ENCODE results near the gene MPZL1. TPM values are rescaled to one million over a fixed set of nuclear protein-coding genes. Genes with fewer than 3 reads are reported as not detected.

The MPZL1 gene
- total and polyA plus RNA-seq, 12 donors = 12.1 to 101 (median 62.8) TPM

DNA sequence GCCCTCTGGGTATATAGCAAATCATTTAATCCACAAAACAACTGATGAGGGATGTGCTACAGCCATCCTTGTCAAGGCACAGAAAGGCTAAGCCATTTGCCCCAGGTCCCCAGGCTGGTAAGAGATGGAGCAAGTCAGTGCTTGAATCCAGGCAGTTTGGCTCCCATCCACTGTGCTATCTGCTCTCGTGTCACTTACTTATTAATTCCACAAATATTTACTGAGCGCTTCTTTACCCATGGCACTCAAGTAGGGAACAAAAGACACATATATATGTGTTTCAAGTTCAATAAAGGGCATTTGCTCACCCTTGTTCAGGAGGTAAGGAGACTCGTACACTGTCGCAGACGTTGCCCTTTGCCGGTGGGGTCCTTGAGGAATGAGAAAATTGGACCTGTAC lies 38.6 kb upstream of the MPZL1 start:
- Histone ChIP-seq H3K27me3 (no peaks in the 10 kb centered on the region), H3K4me1 (replicated peaks in 1 of 2) (peaks cover 15 to 32% of the 10 kb centered on the region in 2 donors), H3K9me3 (replicated peaks in 1 of 3) (no peaks in the 10 kb centered on the region), H3K4me3 (no peak overlapping the region), H3K27ac (no peak overlapping the region), H3K36me3 (replicated peaks in 1 of 2) (no peaks in the 10 kb centered on the region)
- intact Hi-C loops (cut with DNase I) = loop anchor here in 1 of 2 donors (5.0 kb wide), 1 partner anchor 86 kb away; no protein-coding TSS in a partner anchor
- DNase-seq = no peak
- TF ChIP-seq POLR2A (IDR thresholded peaks at IDR 0.05) (no peak), CTCF (IDR thresholded peaks at IDR 0.05) (no peak)
- 76 to 86% (median 84%) methylated on average over 6 of the region's 6 CpGs for WGBS, 4 donors

GRCh38 chr1:167683641-167684502 lies 37.9 kb upstream of the MPZL1 start:
- 78 to 86% (median 84%) methylated on average over 5 to 15 of the region's 15 CpGs for WGBS, 4 donors
- Histone ChIP-seq H3K27me3 (no peaks in the 10 kb centered on the region), H3K27ac (peak overlapping the region in 1 of 5 donors; percentile 4), H3K36me3 (replicated peaks in 1 of 2) (no peaks in the 10 kb centered on the region), H3K9me3 (replicated peaks in 1 of 3) (no peaks in the 10 kb centered on the region), H3K4me3 (no peak overlapping the region), H3K4me1 (replicated peaks in 1 of 2) (peaks cover 15 to 34% of the 10 kb centered on the region in 2 donors)
- no peak for DNase-seq
- no peak for TF ChIP-seq POLR2A (IDR thresholded peaks at IDR 0.05)
- no peak for TF ChIP-seq CTCF (IDR thresholded peaks at IDR 0.05)
- intact Hi-C loops (cut with DNase I) = loop anchor here in 1 of 2 donors (5.0 kb wide), 1 partner anchor 87 kb away; no protein-coding TSS in a partner anchor

DNA sequence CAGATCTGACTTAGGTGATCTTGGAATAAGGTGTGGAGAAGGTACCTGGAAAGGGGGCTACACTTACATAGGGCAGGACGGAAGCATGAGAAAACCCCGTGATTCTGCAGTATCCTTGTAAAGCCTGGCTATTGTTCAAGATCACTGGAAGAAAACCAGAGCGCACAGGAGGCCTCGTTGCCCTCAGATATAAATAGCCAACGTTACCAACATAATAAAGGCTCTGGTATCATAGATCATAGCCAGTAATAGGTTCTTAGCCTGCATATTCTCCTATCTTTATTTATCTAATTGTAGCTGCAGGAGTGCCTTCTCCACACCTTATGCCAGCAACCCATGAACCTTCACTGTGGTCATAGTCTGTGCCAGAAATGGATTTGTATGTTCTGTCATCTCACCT lies 35.9 kb upstream of the MPZL1 start:
- peak overlapping the region in 3 of 5 donors; percentile 52 to 64 (median 62) for H3K27ac ChIP-seq
- 23 to 43% (median 32%) methylated on average over 5 of the region's 5 CpGs for WGBS, 4 donors
- intact Hi-C loops (cut with DNase I) = no loop called here

More for the DNA sequence above, 35.9 kb upstream of the MPZL1 start:
- no peak overlapping the region for H3K4me3 ChIP-seq
- peaks cover 15 to 39% of the 10 kb centered on the region in 2 donors for H3K4me1 ChIP-seq (replicated peaks in 1 of 2)
- H3K27me3 ChIP-seq = no peaks in the 10 kb centered on the region
- TF ChIP-seq POLR2A (IDR thresholded peaks at IDR 0.05) (peak in 1 of 2 donors; percentile 5), CTCF (IDR thresholded peaks at IDR 0.05) (no peak)
- peak in 3 of 7 donors; percentile 26 to 71 (median 53) for DNase-seq
- no peaks in the 10 kb centered on the region for H3K36me3 ChIP-seq (replicated peaks in 1 of 2)
- no peaks in the 10 kb centered on the region for H3K9me3 ChIP-seq (replicated peaks in 1 of 3)
